Measurements from ENCODE around the gene TM7SF2.

DNA sequence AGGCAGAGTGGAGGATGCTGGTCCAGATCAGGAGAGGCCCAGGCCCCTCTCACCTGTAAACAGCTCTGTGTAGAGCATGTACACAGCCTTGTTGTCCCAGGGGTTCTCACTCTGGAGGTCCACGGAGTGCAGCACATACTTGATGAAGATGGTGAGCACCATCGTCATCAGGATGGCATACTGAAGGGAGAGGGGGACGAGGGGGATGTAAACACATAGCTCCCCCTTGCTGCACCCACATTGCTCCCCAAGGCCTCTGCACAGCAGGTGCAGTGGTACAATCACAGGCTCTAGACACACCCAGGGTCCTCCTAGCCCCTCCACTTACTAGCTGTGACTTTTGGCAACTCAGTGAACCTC lies 19.7 kb downstream of the TM7SF2 start:
- TF ChIP-seq, protein P1, sequence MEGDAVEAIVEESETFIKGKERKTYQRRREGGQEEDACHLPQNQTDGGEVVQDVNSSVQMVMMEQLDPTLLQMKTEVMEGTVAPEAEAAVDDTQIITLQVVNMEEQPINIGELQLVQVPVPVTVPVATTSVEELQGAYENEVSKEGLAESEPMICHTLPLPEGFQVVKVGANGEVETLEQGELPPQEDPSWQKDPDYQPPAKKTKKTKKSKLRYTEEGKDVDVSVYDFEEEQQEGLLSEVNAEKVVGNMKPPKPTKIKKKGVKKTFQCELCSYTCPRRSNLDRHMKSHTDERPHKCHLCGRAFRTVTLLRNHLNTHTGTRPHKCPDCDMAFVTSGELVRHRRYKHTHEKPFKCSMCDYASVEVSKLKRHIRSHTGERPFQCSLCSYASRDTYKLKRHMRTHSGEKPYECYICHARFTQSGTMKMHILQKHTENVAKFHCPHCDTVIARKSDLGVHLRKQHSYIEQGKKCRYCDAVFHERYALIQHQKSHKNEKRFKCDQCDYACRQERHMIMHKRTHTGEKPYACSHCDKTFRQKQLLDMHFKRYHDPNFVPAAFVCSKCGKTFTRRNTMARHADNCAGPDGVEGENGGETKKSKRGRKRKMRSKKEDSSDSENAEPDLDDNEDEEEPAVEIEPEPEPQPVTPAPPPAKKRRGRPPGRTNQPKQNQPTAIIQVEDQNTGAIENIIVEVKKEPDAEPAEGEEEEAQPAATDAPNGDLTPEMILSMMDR (IDR thresholded peaks at IDR 0.05) = no peak
- TF ChIP-seq POLR2A (IDR thresholded peaks at IDR 0.05) = no peak
